H1 (cell line): ENCODE results near the gene DENND2D. TPM values are rescaled to one million over a fixed set of nuclear protein-coding genes. Genes with fewer than 3 reads are reported as not detected.

Source experiments
- ATF3 ChIP-seq: IDR thresholded peaks from 2 replicates; pipeline ENCODE4 v1.6.1; 2011; ENCODE audit warnings: low read depth, mild to moderate bottlenecking, low read length; ENCODE audit not compliant: insufficient read depth
- BACH1 ChIP-seq: IDR thresholded peaks from 2 replicates; pipeline ENCODE4 v1.6.1; 2012; ENCODE audit warnings: low read length, improper control_type of control experiment
- CTBP2 ChIP-seq: IDR thresholded peaks from 2 replicates; pipeline ENCODE4 v1.7.0; 2011; ENCODE audit warnings: borderline replicate concordance, mild to moderate bottlenecking, moderate library complexity, mixed read lengths, low read length; ENCODE audit not compliant: insufficient read depth, insufficient read length
- RNF2 ChIP-seq: fragments of 200-900, 300-1000 bp; sonication (generic); IDR thresholded peaks from 2 replicates; pipeline ENCODE4 v1.7.1; 2016; ENCODE audit warnings: borderline replicate concordance, low read depth, mild to moderate bottlenecking, antibody characterized with exemption, low read length; ENCODE audit not compliant: poor library complexity, severe bottlenecking; ENCODE audit errors: missing control alignments
- TCF12 ChIP-seq: IDR thresholded peaks from 2 replicates; pipeline ENCODE4 v1.6.1; 2011; ENCODE audit warnings: low read depth, mild to moderate bottlenecking, low read length
- USF2 ChIP-seq: IDR thresholded peaks from 2 replicates; pipeline ENCODE4 v1.6.1; 2011; ENCODE audit warnings: low read length, improper control_type of control experiment
- polyA plus RNA-seq, 7 experiments: library from polyadenylated mRNA; depleted of rRNA in 3 of 7; stranded (reverse) in 5 of 7; unstranded in 2 of 7; fragments of >200 nt in 5 of 7; fragments of 200-250 nt in 2 of 7; gene quantifications; 1 replicate in 5 of 7; 2 replicates in 1 of 7; 4 replicates in 1 of 7; pipeline versions ENCODE4 v1.2.1 to v1.2.3, GENCODE V29; 2011 to 2013; ENCODE audit warnings: missing spikeins in 2 of 7, mixed read lengths in 2 of 7
- total RNA-seq: library from RNA; stranded (reverse); fragmentation: NEBNext Ultra II Directional; extraction: Animal tissue kit (Norgen Biotek cat#: 25700); gene quantifications from 2 replicates; pipeline ENCODE4 v1.2.1, GENCODE V29; 2021

The DENND2D gene
- total and polyA plus RNA-seq, 2 of the 8 experiments (the other 6 are each of a cell fraction or from before 2014, with no cell fraction given): 0.58 to 1.6 TPM

GRCh38 chr1:111198836-111199235 lies 1.6 kb downstream of the DENND2D start (continued):
- TF ChIP-seq ATF3 (no peak), BACH1 (no peak), USF2 (no peak), TCF12 (no peak), CTBP2 (no peak), RNF2 (no peak)
